Measurements from ENCODE around the gene BUD31. TPM values are rescaled to one million over a fixed set of nuclear protein-coding genes. Genes with fewer than 3 reads are reported as not detected.
"Not testable (repeated sequence)": the region's sequence is repeated elsewhere in the genome, so short reads cannot be mapped to it uniquely, and the experiment has no call there.

BUD31 gene
- total RNA-seq, 4 donors from 2014 or later = 5.0 to 167 (median 50.1) TPM

DNA sequence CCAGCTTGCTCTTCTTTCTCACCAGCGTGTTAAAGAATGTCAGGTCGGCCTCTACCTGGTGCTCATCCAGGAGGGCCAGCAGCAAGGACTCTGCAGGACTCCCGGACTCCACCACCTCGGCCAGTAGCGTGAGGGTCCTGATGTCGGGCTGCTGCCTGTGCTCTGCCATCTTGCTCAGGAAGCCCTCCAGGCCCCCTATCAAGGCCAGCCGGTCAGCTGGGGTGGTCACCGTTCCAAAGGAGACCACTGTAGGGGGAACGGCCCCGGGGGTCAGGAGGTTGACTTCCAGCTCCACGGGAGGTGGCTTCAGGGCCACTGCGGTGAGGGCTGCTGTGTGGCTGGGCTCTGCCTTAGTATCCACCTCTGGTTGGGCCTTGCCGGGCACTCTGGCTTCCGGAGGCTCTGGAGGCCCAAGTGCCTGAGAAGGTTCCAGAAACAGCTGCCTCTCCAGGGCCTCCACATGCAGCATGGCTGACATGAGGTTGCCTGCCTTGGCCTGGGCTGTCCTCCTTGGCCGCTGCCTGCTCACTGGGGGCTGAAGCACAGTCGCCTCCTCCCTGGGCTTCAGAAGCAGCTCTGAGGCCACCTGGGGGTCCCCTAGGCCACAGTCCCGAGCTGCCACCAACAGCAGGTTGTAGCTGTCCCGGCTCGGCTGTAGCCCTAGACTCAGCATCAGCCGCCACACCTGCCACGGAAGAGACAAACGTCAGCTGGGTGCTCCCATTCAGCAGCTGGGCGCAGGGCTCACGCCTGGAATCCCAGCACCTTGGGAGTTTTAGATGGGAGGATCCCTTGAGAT, 16.4 kb downstream of the BUD31 start:
- intact Hi-C loops (cut with DNase I; ENCODE audit: low total_unique reads) = no loop called here
- Histone ChIP-seq H3K4me3 (no peak overlapping the region), H3K27me3 (no peaks in the 10 kb centered on the region), H3K4me1 (no peaks in the 10 kb centered on the region), H3K27ac (no peak overlapping the region), H3K9me3 (no peaks in the 10 kb centered on the region), H3K36me3 (peaks cover 0 to 13% (median 4%) of the 10 kb centered on the region in 4 donors)
- in situ Hi-C loops (cut with MboI; ENCODE audit: low pct_ligation_motif_present in 1 of 4, low pct_unique_long_range_greater_than_20kb in 1 of 4, low sequenced_read_pairs in 3 of 4) = no loop called here
- no peak for DNase-seq
- TF ChIP-seq POLR2AphosphoS5 (IDR thresholded peaks at IDR 0.05) (no peak), EP300 (IDR thresholded peaks at IDR 0.05; ENCODE audit: low read depth) (no peak), POLR2A (IDR thresholded peaks at IDR 0.05) (no peak)
- TF ChIP-seq, protein P1, sequence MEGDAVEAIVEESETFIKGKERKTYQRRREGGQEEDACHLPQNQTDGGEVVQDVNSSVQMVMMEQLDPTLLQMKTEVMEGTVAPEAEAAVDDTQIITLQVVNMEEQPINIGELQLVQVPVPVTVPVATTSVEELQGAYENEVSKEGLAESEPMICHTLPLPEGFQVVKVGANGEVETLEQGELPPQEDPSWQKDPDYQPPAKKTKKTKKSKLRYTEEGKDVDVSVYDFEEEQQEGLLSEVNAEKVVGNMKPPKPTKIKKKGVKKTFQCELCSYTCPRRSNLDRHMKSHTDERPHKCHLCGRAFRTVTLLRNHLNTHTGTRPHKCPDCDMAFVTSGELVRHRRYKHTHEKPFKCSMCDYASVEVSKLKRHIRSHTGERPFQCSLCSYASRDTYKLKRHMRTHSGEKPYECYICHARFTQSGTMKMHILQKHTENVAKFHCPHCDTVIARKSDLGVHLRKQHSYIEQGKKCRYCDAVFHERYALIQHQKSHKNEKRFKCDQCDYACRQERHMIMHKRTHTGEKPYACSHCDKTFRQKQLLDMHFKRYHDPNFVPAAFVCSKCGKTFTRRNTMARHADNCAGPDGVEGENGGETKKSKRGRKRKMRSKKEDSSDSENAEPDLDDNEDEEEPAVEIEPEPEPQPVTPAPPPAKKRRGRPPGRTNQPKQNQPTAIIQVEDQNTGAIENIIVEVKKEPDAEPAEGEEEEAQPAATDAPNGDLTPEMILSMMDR (IDR thresholded peaks at IDR 0.05) = no peak
- 95% methylated on average over 19 of the region's 24 CpGs; no CpG with 5 or more reads in 1 of the 2 donors for WGBS, 2 donors (ENCODE audit: low coverage in 1 of 2)

DNA sequence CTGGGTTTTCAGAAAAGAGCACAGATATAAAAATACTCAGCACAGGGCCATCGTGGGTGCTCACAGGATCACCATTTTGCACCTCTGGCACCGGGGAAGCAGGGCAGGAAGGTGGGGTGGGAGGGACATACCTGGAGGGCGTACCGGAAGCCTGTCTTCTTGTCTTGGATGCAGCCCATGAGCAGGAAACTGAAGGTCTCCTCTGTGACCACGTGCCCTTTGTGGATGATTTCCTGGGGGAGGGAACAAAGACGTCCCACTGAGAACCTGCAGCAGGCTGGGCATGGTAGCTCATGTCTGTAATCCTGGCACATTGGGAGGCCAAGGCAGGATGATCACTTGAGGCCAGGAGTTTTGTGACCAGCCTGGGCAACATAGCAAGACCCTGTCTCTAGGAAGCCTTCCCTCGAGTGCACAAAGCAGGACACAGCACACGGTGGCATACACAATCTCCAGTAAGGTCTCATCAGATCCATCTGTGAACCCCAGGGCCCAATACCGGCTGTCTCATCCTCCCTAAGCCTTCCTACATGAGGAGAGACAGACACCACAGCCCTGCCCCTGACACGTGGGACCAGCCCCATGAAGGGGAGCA, 20.3 kb downstream of the BUD31 start:
- no peak for DNase-seq
- TF ChIP-seq POLR2AphosphoS5 (IDR thresholded peaks at IDR 0.05) (no peak), POLR2A (IDR thresholded peaks at IDR 0.05) (no peak), EP300 (IDR thresholded peaks at IDR 0.05; ENCODE audit: low read depth) (no peak)
- TF ChIP-seq, protein P1 (IDR thresholded peaks at IDR 0.05) = no peak
- intact Hi-C loops (cut with DNase I; ENCODE audit: low total_unique reads) = no loop called here
- no peak overlapping the region for H3K27ac ChIP-seq
- H3K36me3 ChIP-seq = peaks cover 0 to 15% (median 2%) of the 10 kb centered on the region in 4 donors
- H3K9me3 ChIP-seq = no peaks in the 10 kb centered on the region
- WGBS, 2 donors (ENCODE audit: low coverage in 1 of 2) = 82% methylated on average over 10 of the region's 10 CpGs; no CpG with 5 or more reads in 1 of the 2 donors
- no peaks in the 10 kb centered on the region for H3K4me1 ChIP-seq
- no peaks in the 10 kb centered on the region for H3K27me3 ChIP-seq
- no peak overlapping the region for H3K4me3 ChIP-seq
- in situ Hi-C loops (cut with MboI; ENCODE audit: low pct_ligation_motif_present in 1 of 4, low pct_unique_long_range_greater_than_20kb in 1 of 4, low sequenced_read_pairs in 3 of 4) = no loop called here

DNA sequence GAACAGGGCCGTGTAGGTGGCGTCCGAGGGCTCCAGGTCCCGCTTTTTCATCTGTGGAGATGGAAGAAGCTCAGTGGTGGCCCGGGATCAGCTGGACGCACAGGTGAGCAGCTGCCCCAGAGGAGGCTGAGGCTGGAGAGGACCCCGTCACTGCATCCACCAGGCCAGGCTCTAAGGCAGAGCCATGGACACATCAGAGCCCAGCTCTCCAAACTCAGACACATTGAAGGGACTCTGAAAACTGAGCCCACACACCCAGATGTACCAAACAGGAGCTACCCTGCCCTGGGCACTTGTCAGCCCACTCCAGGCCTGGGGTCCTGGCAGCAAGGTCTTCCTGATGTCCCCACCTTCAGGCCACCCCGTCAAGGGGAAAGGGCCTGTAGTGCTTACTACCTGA, 21.0 kb downstream of the BUD31 start:
- no peak for DNase-seq

DNA sequence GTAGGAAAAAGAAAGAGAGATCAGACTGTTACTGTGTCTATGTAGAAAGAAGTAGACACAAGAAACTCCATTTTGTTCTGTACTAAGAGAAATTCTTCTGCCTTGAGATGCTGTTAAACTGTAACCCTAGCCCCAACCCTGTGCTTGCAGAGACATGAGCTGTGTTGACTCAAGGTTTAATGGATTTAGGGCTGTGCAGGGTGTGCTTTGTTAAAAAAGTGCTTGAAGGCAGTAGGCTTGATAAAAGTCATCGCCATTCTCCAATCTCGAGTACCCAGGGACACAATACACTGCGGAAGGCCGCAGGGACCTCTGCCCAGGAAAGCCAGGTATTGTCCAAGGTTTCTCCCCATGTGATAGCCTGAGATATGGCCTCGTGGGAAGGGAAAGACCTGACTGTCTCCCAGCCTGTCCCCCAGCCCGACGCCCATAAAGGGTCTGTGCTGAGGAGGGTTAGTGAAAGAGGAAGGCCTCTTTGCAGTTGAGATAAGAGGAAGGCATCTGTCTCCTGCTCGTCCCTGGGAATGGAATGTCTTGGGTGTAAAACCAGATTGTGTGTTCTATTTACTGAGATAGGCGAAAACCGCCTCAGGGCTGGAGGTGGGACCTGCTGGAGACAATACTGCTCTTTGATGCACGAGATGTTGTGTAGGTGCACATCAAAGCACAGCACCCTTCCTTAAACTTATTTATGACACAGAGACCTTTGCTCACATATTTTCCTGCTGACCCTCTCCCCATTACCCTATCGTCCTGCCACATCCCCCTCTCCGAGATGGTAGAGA, 23.2 kb downstream of the BUD31 start:
- DNase-seq; intact Hi-C loops (cut with DNase I; ENCODE audit: low total_unique reads); H3K4me1 ChIP-seq; H3K27ac ChIP-seq; H3K27me3 ChIP-seq; H3K4me3 ChIP-seq; in situ Hi-C loops (cut with MboI; ENCODE audit: low pct_ligation_motif_present in 1 of 4, low pct_unique_long_range_greater_than_20kb in 1 of 4, low sequenced_read_pairs in 3 of 4); H3K9me3 ChIP-seq: not testable (repeated sequence)
- H3K36me3 ChIP-seq = peaks cover 0 to 12% (median 5%) of the 10 kb centered on the region in 4 donors
- WGBS, 2 donors (ENCODE audit: low coverage in 1 of 2) = 66 to 84% methylated on average over 5 to 13 of the region's 13 CpGs

More for the DNA sequence above, 21.0 kb downstream of the BUD31 start:
- TF ChIP-seq POLR2AphosphoS5 (IDR thresholded peaks at IDR 0.05) (no peak), POLR2A (IDR thresholded peaks at IDR 0.05) (no peak), EP300 (IDR thresholded peaks at IDR 0.05; ENCODE audit: low read depth) (no peak)
- TF ChIP-seq, protein P1 (IDR thresholded peaks at IDR 0.05) = no peak
- WGBS, 2 donors (ENCODE audit: low coverage in 1 of 2) = 91% methylated on average over 8 of the region's 8 CpGs; no CpG with 5 or more reads in 1 of the 2 donors
- Histone ChIP-seq H3K36me3 (peaks cover 0 to 10% (median 4%) of the 10 kb centered on the region in 4 donors), H3K9me3 (no peaks in the 10 kb centered on the region), H3K27ac (no peak overlapping the region), H3K27me3 (no peaks in the 10 kb centered on the region), H3K4me3 (no peak overlapping the region), H3K4me1 (no peaks in the 10 kb centered on the region)
- in situ Hi-C loops (cut with MboI; ENCODE audit: low pct_ligation_motif_present in 1 of 4, low pct_unique_long_range_greater_than_20kb in 1 of 4, low sequenced_read_pairs in 3 of 4) (no loop called here), intact Hi-C loops (cut with DNase I; ENCODE audit: low total_unique reads) (no loop called here)

All from transverse colon (tissue), 4 donors.